ENCODE data around the gene ATG5. TPM values are rescaled to one million over a fixed set of nuclear protein-coding genes. Genes with fewer than 3 reads are reported as not detected.

Gene ATG5
- total and polyA plus RNA-seq, 12 donors, result 20.1 to 65.9 (median 41.9) TPM

- Histone ChIP-seq H3K4me3 (no peak overlapping the region), H3K36me3 (replicated peaks in 1 of 2) (peaks cover 0 to 8% of the 10 kb centered on the region in 2 donors), H3K9me3 (replicated peaks in 1 of 3) (no peaks in the 10 kb centered on the region), H3K4me1 (replicated peaks in 1 of 2) (no peaks in the 10 kb centered on the region), H3K27ac (no peak overlapping the region), H3K27me3 (no peaks in the 10 kb centered on the region)
- 81 to 96% (median 87%) methylated on average over 4 of the region's 4 CpGs for WGBS, 4 donors
- peak in 1 of 7 donors; percentile 5 for DNase-seq
- intact Hi-C loops (cut with DNase I), result no loop called here
- TF ChIP-seq, protein P1, sequence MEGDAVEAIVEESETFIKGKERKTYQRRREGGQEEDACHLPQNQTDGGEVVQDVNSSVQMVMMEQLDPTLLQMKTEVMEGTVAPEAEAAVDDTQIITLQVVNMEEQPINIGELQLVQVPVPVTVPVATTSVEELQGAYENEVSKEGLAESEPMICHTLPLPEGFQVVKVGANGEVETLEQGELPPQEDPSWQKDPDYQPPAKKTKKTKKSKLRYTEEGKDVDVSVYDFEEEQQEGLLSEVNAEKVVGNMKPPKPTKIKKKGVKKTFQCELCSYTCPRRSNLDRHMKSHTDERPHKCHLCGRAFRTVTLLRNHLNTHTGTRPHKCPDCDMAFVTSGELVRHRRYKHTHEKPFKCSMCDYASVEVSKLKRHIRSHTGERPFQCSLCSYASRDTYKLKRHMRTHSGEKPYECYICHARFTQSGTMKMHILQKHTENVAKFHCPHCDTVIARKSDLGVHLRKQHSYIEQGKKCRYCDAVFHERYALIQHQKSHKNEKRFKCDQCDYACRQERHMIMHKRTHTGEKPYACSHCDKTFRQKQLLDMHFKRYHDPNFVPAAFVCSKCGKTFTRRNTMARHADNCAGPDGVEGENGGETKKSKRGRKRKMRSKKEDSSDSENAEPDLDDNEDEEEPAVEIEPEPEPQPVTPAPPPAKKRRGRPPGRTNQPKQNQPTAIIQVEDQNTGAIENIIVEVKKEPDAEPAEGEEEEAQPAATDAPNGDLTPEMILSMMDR (IDR thresholded peaks at IDR 0.05), result no peak
- no peak for TF ChIP-seq POLR2A (IDR thresholded peaks at IDR 0.05)
Measured at GRCh38 chr6:106197441-106197840, 128.1 kb downstream of the ATG5 start.

- no peak for DNase-seq
- Histone ChIP-seq H3K4me3 (no peak overlapping the region), H3K9me3 (replicated peaks in 1 of 3) (no peaks in the 10 kb centered on the region), H3K27ac (no peak overlapping the region), H3K36me3 (replicated peaks in 1 of 2) (no peaks in the 10 kb centered on the region), H3K4me1 (replicated peaks in 1 of 2) (no peaks in the 10 kb centered on the region), H3K27me3 (no peaks in the 10 kb centered on the region)
- TF ChIP-seq, protein P1 (IDR thresholded peaks at IDR 0.05), result no peak
- no peak for TF ChIP-seq POLR2A (IDR thresholded peaks at IDR 0.05)
- intact Hi-C loops (cut with DNase I), result no loop called here
- WGBS, 4 donors, result 93 to 94% (median 93%) methylated on average over 7 of the region's 7 CpGs
Measured at GRCh38 chr6:106194949-106195921, 130.3 kb downstream of the ATG5 start.

DNA sequence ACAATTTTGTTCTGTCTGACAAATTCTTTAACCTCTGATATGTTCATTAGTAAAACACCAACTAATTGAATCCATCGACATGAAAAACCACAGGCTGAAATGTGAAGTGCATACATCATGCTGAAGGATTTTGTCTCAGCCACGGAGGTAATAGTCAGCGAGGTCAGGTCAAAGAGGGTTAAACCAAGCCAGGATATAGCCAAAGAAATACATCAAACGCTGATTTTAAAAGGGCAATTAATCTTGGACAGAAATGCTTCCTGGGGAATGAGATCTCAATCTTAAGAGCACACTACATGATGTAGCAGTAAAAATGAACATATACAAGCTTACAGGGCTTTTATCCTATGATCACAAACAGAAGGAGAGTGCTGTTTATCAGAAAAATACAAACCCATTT, 132.7 kb downstream of the ATG5 start:
- intact Hi-C loops (cut with DNase I), result no loop called here
- TF ChIP-seq, protein P1 (IDR thresholded peaks at IDR 0.05), result no peak
- TF ChIP-seq POLR2A (IDR thresholded peaks at IDR 0.05), result no peak
- H3K27ac ChIP-seq, result no peak overlapping the region
- DNase-seq, result no peak
- H3K27me3 ChIP-seq, result no peaks in the 10 kb centered on the region
- WGBS, 4 donors, result 39 to 53% (median 40%) methylated on average over 4 of the region's 4 CpGs
- no peaks in the 10 kb centered on the region for H3K4me1 ChIP-seq (replicated peaks in 1 of 2)
- H3K36me3 ChIP-seq (replicated peaks in 1 of 2), result no peaks in the 10 kb centered on the region
- no peaks in the 10 kb centered on the region for H3K9me3 ChIP-seq (replicated peaks in 1 of 3)
- no peak overlapping the region for H3K4me3 ChIP-seq

GRCh38 chr6:106188104-106188794, 137.3 kb downstream of the ATG5 start:
- 85 to 97% (median 93%) methylated on average over 1 of the region's 1 CpG for WGBS, 4 donors
- no peak overlapping the region for H3K27ac ChIP-seq
- no peak overlapping the region for H3K4me3 ChIP-seq
- TF ChIP-seq, protein P1 (IDR thresholded peaks at IDR 0.05), result no peak
- TF ChIP-seq POLR2A (IDR thresholded peaks at IDR 0.05), result no peak
- no peaks in the 10 kb centered on the region for H3K9me3 ChIP-seq (replicated peaks in 1 of 3)
- no peaks in the 10 kb centered on the region for H3K4me1 ChIP-seq (replicated peaks in 1 of 2)
- DNase-seq, result no peak
- intact Hi-C loops (cut with DNase I), result no loop called here
- no peaks in the 10 kb centered on the region for H3K36me3 ChIP-seq (replicated peaks in 1 of 2)
- no peaks in the 10 kb centered on the region for H3K27me3 ChIP-seq
